NCI-H460 (cell line): ENCODE measurements around the gene VWA5B2. TPM values are rescaled to one million over a fixed set of nuclear protein-coding genes. Genes with fewer than 3 reads are reported as not detected.

Experiments used
- DNase-seq: peaks from one replicate; pipeline ENCODE4 v3.0.0-alpha.2; 2016; ENCODE audit warnings: low read depth; ENCODE audit errors: extremely low read depth
- total RNA-seq: library from RNA; depleted of rRNA; stranded (reverse); fragments of >200 nt; shearing (Covaris generic); gene quantifications from 2 replicates; pipeline ENCODE4 v1.2.3, GENCODE V29; 2014

VWA5B2 gene
- total RNA-seq, 1 experiment from 2014 or later: 0.35 TPM

DNA sequence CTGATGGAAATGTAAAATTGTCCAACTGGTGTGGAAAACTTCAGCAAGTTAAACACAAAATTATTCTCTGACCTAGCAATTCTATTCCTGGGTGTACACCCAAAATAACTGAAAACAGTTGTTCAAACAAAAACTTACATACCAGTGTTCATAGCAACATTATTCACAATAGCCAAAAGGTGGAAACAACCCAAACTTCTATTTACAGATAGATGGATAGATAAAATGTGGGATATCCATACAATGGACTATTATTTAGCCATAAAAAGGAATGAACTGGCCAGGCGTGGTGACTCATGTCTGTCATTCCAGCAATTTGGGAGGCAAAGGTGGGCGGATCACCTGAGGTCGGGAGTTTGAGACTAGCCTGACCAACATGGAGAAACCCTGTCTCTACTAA, 6.9 kb upstream of the VWA5B2 start:
- DNase-seq: no peak

DNA sequence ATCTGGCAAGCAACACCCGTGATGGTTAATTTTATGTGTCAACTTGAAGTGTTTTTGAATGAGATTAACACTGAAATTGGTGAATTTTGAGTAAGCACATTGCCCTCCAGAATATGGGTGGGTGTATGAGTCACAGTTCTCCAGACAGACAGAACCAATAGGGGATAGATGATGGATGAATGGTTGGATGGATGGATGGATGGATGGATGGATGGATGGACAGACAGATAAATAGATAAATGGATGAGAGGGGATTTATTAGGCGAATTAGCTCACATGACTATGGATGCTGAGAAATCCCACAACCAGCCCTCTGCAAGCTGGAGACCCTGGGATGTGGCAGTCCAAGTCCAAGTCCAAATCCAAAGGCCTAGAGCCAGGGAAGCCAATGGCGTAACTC, 5.4 kb upstream of the VWA5B2 start:
- DNase-seq: no peak

DNA sequence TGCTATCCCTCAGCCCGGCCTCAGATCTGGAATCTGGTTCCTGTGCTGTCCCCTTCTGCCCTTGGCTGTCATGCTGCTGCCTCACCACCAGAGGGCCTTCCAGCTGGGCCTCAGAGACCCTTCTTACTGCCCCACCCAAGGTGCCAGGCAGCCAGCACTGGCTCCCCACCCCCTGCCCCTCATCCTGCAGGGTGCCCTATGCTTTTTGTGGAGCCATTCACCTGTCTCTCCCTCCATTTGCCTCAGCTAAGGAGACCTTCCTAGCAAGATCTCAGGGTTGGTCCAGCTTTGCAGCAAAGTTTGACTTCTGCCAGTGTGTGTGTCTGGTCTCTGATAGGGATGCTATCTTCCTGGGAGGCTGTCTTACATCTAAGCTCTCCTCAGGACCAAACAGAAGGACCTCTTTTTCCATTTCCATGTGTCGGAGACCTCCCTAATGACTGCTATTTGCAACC, 1.9 kb upstream of the VWA5B2 start:
- DNase-seq: no peak

DNA sequence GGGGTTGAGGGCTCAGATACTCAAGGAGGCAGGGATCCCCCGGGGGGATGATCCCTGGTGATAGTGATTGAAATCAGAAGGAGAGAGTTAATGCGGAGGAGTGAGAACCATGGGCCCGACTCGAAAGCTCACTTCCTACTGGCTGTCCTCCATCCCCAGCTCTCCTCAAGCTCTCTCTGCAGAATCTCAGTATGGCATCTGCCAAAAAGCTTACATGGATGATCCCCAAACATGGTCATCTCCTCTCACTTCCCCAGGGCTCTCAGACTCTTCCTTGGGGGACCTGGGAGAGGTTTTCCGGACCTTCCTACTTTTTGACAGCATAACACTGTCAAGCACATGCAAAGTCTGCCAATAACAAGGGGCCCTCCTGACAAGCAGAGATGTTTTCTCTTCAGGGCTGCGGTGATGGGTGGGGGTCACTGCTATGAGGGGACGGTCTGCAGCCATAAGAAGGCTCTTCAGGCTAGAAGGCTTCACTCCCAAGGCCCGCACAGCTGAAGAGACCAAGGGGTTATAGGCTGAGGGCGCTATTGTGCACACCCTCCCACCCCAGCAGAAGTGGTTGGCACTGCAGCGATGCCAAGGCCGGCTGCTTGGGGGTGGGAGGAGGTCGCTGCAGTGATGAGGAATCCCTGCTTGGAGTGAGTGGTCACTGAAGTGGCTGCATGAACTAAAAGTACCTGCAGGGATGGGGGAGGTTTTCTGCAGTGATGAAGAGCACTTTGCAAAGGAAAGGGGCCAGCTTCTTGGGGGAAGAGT, 828 bp upstream of the VWA5B2 start:
- DNase-seq: no peak

DNA sequence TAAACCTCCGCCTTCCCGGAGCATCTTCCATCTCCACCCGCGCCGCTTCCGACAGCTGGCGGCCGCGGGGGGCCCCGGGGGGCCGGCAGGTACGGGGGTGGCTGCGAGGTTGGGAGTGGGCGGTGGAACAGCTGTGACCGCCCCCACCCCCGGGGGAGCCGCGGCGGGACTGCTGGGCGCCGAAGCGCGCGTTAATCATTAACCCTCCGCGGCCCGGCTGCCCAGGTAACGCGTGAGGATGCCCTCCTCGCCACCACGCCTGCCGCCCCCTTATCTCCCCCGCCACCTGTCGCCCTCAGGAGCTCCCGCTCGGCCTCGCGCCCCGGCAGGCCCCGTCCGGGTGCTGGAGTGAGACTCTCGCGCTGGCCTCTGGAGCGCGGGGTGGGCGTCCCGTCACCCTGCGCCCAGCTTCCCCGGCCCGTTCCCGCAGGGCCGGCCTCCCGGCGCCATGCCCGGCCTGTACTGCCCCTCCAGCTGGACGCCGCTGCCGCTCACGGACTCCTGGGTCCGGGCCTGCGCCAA, 757 bp downstream of the VWA5B2 start:
- DNase-seq: no peak

DNA sequence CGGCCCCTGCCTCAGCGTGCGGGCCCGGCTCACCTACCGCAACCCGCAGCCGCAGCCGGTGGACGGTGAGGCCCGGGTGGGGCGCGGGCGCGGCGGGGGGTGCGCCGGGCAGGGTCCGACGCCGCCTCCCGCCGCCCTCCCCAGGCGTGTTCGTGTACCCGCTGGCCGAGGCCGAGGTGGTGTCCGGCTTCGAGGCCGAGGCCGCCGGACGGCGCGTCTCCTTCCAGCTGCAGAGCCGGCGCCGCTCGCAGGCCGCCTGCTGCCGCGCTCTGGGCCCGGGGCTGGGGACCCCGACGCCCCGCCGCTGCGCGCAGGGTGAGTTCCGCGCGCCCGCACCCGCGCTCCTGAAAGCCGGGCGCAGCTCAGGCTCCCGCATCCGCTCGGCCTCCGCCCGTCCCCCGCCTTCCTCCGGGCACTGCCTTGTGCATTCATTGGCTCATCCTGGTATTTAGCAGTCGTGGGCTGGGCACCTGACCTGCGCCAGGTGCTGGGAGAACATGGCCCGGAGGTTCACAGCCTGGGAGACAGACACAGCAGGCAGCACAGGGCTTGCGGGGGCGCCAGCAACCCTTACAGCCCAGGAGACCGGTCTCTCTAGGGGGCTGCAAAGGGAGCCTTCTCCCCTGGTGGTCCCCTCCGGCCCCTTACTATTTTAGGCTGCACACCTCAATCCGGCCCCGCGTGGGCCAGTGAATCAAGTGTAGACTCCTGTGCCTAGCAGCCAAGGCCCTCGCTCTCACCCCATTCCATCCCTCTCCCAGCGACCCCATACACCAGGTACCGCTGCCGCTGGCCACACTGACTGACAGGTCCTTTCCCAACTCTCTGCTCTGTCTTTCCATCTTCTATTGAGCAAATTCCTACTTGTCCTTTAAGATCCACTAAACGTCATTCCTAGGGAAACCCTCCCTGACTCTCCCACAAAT, 1.5 kb downstream of the VWA5B2 start:
- no peak for DNase-seq

DNA sequence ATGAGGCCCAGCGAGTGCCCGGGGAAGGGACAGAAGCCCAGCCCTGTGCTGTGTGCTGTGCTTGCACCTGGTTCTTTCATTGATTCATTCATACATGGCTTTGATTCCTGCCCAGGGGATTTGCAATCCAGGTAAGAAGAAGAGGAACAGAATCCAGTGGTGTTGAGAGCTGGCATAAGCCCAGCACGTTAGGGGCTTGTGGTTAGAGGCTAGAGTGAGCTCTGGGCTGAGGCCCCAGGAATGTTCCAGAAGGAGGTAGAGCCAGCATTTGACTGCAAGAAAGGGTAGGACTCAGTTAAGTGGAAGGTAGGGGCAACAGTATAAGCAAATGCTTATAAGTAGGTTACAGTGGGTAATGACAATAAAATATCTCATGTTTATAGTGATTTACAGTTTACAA, 2.3 kb downstream of the VWA5B2 start:
- DNase-seq: no peak

DNA sequence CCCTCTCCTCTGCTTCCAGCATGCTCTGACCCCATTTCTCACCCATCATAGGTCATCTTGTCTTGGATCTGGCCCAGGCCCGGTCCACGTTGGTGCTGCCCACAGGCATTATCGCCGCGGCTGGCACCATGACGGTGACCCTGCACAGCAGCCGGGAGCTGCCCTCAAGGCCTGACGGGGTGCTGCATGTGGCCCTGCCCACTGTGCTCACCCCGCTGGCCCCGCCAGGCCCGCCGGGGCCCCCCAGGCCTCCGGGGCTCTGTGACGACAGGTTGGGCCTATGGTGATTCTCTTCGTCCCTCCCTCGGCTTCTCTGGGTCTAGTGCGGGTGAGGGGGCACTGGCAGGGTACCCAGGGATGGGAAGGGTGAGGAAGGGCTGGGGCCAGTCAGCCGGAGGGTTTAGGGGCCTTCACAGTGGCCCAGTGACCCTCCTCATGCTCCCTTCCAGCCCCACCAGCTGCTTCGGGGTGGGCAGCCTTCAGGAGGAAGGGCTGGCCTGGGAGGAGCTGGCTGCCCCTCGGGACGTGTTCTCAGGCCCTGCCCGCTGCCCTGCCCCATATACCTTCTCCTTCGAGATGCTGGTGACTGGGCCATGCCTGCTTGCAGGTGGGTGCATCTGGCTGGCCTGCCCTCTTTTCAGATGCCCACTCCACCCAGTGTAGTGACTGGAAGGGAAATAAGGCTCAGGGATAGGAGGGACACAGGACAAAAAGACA, 3.9 kb downstream of the VWA5B2 start:
- DNase-seq: no peak

DNA sequence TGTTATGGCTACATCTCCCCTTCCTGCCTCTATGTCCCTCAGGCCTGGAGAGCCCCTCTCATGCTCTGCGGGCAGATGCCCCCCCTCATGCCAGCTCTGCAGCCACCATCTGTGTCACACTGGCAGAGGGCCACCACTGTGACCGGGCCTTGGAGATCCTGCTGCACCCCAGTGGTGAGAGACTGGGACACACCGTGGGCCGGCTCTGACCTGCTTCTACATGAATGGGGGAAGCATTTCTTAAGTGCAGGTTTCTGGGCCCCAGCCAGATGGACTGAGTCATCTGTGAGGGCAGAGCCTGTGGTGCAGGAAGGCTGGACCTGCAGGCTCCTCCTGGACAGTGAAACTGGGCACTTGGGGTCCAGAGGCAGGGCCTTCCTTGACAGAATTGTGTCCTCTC, 4.8 kb downstream of the VWA5B2 start:
- DNase-seq: no peak

DNA sequence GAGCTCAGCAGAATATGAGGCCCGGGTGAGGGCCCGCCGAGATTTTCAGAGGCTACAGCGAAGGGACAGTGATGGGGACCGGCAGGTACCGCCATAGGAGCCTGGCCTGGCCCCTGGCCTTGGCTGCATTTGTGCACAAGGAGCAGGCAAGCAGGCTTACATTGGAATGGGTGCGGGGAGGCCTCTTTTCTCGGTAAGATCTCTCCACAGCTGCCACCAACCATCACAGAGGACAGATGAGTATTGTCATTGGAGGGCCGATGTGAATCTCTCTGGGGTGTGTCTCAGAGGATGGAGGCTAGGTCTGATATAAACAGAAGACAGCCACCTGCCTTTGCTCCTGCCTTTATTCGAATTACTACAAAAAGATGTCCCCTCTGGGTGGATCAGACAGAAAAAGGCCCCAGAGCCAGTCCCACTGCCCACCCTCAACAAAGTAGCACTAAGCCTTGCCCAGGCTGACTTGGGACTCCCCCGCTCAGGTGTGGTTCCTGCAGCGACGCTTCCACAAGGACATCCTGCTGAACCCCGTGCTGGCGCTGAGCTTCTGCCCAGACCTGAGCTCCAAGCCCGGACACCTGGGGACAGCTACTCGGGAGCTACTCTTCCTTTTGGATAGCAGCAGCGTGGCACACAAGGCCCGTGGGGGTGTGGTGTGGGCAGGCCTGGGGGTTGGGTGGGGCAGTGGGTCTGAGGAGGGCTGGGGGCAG, 5.4 kb downstream of the VWA5B2 start:
- no peak for DNase-seq

DNA sequence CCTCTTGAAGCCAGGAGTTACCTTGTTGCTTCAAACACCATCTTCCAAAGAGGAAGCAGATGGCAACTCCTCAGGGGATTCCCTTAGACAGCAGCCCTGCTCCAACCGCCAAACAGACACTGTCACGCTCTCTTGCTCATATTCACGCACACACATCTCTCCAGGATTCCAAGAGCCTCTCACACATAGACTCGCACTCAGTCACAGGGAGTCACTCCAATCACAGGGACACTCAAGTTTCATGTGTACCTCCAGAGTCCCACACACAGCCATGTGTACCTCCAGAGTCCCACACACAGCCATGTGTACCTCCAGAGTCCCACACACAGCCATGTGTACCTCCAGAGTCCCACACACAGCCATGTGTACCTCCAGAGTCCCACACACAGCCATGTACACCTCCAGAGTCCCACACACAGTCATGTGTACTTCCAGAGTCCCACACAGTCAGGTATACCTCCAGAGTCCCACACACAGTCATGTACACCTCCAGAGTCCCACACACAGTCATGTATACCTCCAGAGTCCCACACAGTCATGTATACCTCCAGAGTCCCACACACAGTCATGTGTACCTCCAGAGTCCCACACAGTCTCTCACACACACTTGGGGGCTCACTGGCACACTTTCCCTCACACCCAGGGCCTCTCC, 6.1 kb downstream of the VWA5B2 start:
- DNase-seq: no peak

DNA sequence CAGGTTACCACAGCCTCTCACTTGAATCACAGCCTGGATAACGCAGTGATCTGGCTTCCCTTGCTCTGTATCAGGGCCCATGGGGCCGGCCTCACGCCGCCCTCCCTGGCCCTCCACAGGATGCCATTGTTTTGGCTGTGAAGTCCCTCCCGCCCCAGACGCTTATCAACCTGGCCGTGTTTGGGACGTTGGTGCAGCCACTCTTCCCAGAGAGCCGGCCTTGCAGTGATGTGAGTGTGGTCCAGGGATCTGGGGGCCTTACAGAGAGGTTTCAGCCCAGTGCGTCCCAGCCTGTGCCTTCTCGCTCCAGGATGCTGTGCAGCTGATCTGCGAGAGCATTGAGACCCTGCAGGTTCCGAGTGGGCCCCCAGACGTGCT, 6.6 kb downstream of the VWA5B2 start:
- no peak for DNase-seq

DNA sequence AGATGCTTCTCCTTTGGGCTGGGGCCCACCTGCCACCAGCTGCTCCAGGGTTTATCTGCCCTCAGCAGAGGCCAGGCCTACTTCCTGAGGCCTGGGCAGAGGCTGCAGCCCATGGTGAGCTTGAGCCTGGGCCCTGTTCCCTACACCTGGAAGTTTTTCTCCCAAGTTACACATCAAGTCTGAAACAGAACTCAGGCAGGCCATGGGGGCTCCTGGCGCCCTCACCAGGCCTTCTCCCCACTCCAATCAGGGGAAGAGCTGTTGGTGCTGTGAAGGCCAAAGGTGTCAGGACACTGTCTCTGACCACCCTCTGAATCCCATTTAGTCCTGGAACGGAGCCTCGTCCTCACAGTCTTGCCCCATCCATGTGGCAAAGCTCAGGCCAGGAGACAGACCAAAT, 7.3 kb downstream of the VWA5B2 start:
- no peak for DNase-seq

DNA sequence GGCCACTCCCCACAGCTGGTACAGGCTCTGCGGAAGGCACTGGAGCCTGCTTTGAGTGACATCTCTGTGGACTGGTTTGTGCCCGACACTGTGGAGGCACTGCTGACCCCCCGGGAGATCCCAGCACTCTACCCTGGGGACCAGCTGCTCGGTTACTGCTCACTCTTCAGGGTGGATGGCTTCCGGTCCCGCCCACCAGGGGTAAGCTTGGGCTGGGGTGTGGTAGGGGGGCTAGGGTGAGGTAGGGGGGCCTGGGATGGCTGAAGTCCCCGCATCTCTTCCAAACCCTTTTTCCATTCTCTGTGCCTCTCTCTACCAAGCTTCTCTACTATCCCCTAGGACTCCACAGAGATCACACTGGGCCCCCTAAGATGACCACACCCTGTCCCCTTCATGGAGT, 7.8 kb downstream of the VWA5B2 start:
- no peak for DNase-seq

DNA sequence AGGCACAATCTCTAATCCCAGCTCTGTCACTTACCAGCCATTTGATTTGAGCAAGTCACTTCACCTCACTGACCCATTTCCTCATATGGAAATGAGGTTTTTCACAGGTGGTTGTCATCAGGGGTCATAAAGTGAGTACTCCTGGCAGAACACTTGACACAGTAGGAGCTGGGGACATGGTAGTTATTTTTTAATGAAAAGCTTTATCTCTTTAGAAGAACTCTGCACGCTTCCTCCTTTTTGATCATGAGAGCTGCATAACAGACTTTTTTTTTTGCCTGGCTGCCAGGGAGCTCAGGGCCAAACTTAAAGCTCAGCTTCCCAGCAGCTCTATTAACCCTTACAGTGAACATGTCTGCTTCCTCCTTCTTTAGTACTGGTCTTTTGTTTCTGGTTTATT, 8.4 kb downstream of the VWA5B2 start:
- no peak for DNase-seq

DNA sequence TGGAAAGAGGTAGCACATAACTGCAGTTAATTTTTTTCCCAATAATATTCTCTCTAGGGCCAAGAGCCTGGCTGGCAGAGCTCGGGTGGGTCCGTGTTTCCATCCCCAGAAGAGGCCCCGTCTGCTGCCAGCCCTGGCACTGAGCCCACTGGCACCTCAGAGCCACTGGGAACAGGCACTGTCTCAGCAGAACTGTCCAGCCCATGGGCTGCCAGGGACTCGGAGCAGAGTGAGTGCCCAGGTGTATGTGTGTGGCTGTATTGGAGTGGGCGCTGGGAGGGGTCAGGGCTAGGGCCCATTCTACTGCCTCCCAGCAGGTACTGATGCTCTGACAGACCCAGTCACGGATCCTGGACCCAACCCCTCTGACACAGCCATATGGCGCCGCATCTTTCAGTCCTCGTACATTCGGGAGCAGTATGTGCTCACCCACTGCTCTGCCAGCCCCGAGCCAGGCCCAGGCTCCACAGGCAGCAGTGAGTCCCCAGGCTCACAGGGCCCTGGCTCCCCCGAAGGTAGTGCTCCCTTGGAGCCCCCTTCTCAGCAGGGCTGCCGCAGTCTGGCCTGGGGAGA, 8.9 kb downstream of the VWA5B2 start:
- DNase-seq: no peak

DNA sequence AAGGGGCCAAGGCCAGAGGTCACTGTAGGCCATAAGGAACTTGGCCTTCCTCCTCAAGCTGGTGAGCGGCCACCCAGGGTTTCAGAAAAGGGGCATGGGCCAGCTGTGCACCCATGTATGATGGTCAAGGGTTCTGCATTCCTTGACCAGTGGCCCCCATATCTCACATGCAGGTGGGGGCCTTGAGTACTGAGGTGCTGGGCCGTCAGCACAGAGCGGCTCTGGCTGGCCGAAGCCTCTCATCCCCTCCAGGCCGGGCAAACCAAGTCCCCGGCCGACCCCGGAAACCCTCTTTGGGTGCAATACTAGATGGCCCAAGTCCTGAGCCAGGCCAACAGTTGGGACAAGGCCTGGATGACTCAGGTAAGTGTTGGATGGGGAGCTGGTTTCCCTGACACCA, 9.8 kb downstream of the VWA5B2 start:
- no peak for DNase-seq

DNA sequence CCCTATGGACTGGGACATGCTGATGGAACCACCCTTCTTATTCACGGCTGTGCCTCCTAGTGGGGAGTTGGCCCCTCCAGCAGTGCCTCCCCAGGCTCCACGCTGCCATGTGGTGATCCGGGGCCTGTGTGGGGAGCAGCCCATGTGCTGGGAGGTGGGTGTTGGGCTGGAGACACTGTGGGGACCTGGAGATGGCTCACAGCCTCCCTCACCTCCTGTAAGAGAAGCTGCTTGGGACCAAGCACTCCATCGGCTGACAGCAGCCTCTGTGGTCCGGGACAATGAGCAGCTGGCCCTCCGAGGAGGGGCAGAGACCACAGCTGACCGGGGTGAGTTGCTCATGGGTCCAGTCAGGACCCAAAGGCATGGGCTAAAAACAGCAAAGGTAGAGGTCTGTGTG, 10.3 kb downstream of the VWA5B2 start:
- DNase-seq: no peak

DNA sequence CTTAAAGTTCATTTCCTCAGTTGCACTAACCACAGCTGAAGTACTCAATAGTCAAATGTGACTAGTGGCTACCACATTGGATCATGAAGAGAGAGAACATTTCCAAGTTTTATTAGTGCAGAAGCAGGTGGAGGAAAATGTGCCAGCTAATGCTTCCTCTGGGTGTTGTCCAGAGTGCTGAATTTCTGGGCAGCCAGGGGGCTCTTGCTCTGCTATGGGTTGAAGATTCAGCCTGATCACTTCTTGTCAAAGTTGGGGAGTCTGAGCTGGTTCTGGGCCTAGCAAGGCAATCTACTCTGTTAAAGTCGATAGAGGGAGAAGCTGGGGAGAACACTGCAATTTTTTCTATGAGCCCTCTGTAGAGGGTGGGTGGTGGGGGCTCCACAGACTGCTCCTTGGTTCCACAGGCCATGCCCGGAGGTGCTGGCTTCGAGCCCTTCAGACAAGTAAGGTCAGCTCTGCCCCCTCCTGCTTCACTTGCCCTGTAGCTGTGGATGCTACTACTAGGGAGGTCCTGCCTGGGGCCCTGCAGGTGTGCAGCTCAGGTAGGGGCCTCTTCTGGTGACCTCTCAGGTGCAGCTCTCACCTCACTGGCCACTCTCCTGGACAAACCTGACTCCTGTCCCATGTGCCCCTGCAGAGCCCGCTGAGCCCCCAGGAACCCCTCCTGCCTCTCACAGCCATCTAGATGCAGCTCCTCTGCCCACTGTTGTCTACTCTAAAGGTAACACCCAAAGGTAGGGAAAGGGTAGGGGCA, 11.2 kb downstream of the VWA5B2 start:
- no peak for DNase-seq
